PFSK-1 (cell line): ENCODE results near the gene OMA1.

Source experiments
- POLR2AphosphoS5 ChIP-seq: IDR thresholded peaks from 2 replicates; pipeline ENCODE4 v1.6.1; 2012; ENCODE audit warnings: low read depth, mild to moderate bottlenecking, control low read depth, low read length, moderate library complexity
- TF ChIP-seq, protein P1 (sequence below), 2 experiments: IDR thresholded peaks; 2 replicates each; pipeline versions ENCODE4 v1.6.1 to v1.8.0; 2011 to 2012; ENCODE audit warnings: low read depth in 2 of 2, low read length in 2 of 2, control low read depth in 1 of 2, inconsistent platforms in 1 of 2, mild to moderate bottlenecking in 1 of 2, moderate library complexity in 1 of 2; ENCODE audit not compliant: insufficient read depth in 1 of 2

DNA sequence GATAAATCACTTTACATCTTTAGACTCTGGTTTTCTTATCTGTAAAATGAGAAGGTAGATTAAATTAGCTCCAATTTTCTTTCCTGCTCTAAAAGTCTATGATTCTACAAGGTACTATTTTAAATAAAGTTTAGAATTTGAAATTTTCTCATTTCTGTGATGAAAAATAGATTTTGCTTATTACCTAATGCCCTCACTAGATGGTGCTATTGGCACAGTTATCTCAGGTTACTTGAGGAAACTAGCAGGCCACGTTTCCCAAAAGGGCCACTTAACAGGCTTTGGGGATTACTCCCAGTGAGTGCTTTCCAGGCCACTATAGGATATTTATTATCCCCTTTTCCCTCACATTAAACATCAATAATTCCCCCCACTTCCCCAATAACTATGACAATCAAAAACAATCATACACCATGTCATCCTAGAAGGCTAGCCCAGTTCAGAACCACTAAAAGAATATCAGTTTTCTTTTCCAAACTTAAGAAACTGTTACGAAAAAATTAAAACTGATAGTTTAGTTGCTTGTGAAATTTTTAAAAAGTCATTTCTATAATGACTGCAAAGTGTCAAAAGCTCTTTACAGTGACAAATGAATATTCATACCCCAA is 30.6 kb downstream of the OMA1 start:
- TF ChIP-seq, protein P1, sequence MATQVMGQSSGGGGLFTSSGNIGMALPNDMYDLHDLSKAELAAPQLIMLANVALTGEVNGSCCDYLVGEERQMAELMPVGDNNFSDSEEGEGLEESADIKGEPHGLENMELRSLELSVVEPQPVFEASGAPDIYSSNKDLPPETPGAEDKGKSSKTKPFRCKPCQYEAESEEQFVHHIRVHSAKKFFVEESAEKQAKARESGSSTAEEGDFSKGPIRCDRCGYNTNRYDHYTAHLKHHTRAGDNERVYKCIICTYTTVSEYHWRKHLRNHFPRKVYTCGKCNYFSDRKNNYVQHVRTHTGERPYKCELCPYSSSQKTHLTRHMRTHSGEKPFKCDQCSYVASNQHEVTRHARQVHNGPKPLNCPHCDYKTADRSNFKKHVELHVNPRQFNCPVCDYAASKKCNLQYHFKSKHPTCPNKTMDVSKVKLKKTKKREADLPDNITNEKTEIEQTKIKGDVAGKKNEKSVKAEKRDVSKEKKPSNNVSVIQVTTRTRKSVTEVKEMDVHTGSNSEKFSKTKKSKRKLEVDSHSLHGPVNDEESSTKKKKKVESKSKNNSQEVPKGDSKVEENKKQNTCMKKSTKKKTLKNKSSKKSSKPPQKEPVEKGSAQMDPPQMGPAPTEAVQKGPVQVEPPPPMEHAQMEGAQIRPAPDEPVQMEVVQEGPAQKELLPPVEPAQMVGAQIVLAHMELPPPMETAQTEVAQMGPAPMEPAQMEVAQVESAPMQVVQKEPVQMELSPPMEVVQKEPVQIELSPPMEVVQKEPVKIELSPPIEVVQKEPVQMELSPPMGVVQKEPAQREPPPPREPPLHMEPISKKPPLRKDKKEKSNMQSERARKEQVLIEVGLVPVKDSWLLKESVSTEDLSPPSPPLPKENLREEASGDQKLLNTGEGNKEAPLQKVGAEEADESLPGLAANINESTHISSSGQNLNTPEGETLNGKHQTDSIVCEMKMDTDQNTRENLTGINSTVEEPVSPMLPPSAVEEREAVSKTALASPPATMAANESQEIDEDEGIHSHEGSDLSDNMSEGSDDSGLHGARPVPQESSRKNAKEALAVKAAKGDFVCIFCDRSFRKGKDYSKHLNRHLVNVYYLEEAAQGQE (IDR thresholded peaks at IDR 0.05; ENCODE audit: insufficient read depth in 1 of 2, low read depth in 2 of 2, low read length in 2 of 2) = no peak
- TF ChIP-seq POLR2AphosphoS5 = no peak
